Left renal pelvis (tissue), 4 donors: Measurements from ENCODE around the gene PRKCG. TPM values are rescaled to one million over a fixed set of nuclear protein-coding genes. Genes with fewer than 3 reads are reported as not detected.
A peak's percentile ranks its signal among the peaks of the same experiment; 100 is the strongest.

Experiments used
- DNase-seq, 4 donors: peaks; one replicate each; pipeline ENCODE4 v3.0.0-alpha.2; 2013; ENCODE audit warnings: low read depth in 4 of 4, low spot score in 3 of 4
- polyA plus RNA-seq, 4 donors: library from polyadenylated mRNA; unstranded; fragments of 120-200 nt; gene quantifications; one replicate each; pipeline ENCODE4 v1.2.1, GENCODE V29; 2013; ENCODE audit not compliant: insufficient read length in 4 of 4

PRKCG gene
- polyA plus RNA-seq, 4 donors: 0.34 to 0.99 (median 0.69) TPM

DNA sequence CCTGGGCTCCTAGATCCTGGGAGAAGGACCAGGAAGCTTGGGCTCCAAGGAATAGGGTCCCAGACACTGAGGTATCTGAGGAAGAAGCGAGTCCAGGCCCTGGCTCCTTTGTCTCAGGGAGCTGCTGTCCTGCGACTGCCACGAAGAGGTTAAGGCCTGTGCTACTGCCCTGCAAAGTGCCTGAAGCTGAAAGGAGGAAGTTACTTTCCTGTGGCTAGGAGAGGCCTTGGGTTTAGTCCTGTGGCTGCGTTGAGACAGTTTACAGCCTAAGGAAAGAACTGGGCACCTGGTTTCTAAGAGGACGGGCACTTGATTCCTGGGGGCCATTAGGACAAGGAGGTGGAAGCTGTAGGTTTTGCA lies 11.5 kb upstream of the PRKCG start:
- no peak for DNase-seq

DNA sequence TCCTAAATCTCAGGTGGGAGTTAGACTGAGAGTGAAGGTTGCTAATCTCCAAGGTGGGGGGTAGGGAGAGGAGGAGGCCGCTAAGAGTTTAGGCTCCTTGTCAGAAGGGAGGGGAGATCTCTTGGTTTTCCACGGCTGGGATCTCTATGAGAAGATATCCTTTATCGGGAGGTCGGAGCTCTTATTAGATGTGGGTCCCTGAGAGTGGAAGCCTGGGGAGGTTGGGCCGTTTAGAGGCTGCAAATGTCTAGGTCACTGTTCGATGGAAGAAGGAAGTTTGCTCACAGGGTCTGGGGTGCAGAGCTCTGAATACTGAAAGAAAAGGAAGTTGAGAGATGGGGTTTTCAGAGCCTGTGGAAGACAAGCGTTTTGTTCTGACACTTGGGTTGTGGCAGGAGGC lies 10.5 kb upstream of the PRKCG start:
- DNase-seq: no peak

GRCh38 chr19:53872762-53873161 lies 9.2 kb upstream of the PRKCG start:
- DNase-seq: no peak

DNA sequence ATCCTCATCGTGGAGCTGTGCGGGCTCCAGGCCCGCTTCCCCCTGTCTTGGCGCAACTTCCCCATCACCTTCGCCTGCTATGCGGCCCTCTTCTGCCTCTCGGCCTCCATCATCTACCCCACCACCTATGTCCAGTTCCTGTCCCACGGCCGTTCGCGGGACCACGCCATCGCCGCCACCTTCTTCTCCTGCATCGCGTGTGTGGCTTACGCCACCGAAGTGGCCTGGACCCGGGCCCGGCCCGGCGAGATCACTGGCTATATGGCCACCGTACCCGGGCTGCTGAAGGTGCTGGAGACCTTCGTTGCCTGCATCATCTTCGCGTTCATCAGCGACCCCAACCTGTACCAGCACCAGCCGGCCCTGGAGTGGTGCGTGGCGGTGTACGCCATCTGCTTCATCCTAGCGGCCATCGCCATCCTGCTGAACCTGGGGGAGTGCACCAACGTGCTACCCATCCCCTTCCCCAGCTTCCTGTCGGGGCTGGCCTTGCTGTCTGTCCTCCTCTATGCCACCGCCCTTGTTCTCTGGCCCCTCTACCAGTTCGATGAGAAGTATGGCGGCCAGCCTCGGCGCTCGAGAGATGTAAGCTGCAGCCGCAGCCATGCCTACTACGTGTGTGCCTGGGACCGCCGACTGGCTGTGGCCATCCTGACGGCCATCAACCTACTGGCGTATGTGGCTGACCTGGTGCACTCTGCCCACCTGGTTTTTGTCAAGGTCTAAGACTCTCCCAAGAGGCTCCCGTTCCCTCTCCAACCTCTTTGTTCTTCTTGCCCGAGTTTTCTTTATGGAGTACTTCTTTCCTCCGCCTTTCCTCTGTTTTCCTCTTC lies 8.0 kb upstream of the PRKCG start:
- DNase-seq: no peak

DNA sequence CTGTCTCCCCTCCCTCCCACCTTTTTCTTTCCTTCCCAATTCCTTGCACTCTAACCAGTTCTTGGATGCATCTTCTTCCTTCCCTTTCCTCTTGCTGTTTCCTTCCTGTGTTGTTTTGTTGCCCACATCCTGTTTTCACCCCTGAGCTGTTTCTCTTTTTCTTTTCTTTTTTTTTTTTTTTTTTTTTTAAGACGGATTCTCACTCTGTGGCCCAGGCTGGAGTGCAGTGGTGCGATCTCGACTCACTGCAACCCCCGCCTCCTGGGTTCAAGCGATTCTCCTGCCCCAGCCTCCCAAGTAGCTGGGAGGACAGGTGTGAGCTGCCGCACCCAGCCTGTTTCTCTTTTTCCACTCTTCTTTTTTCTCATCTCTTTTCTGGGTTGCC lies 7.4 kb upstream of the PRKCG start:
- DNase-seq: no peak

DNA sequence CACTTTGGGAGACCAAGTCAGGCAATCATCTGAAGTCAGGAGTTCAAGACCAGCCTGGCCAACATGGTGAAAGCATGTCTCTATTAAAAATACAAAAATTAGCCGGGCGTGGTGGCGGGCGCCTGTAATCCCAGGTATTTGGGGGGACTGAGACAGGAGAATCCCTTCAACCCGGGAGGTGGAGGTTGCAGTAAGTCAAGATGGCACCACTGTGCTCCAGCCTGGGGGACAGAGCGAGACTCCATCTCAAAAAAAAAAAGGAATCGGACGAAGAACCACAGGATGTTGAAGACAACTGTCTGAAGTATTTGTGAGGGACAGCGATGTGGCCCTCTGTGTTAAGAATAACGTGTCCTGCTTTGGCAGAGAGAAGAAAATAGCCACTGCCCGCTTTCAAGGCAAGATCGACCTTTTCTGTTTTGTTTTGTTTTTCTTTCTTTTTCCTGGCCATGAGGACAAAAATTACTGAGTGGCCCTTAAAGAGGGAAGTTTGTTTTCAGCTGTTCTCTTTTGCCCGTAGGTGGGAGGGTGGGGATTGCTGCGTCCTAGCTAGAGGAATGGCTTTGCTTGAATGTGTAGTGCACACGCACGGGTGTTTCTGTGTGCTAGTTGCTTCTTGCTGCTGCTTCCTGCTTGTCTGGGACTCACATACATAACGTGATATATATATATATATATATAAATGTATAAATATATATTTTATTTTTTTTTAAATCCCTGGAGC lies 6.2 kb upstream of the PRKCG start:
- no peak for DNase-seq

GRCh38 chr19:53876651-53877224 lies 5.3 kb upstream of the PRKCG start:
- DNase-seq: no peak

DNA sequence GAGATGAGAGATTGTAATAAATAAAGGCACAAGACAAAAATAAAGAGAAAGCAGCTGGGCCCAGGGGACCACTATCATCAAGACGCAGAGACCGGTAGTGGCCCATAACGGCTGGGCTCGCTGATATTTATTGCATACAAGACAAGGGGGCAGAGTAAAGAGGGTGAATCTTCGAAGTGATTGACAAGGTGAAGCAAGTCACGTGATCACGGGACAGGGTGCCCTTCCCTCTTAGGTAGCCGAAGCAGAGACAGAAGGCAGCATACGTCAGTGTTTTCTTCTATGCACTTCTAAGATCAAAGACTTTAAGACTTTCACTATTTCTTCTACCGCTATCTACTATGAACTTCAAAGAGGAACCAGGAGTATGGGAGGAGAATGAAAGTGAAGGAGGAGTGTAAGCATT lies 4.6 kb upstream of the PRKCG start:
- DNase-seq: no peak

- DNase-seq: no peak
Measured at GRCh38 chr19:53878776-53879139, 3.2 kb upstream of the PRKCG start.

GRCh38 chr19:53879140-53880081 lies 2.6 kb upstream of the PRKCG start:
- DNase-seq: peak; percentile 89 to 95 (median 90)

DNA sequence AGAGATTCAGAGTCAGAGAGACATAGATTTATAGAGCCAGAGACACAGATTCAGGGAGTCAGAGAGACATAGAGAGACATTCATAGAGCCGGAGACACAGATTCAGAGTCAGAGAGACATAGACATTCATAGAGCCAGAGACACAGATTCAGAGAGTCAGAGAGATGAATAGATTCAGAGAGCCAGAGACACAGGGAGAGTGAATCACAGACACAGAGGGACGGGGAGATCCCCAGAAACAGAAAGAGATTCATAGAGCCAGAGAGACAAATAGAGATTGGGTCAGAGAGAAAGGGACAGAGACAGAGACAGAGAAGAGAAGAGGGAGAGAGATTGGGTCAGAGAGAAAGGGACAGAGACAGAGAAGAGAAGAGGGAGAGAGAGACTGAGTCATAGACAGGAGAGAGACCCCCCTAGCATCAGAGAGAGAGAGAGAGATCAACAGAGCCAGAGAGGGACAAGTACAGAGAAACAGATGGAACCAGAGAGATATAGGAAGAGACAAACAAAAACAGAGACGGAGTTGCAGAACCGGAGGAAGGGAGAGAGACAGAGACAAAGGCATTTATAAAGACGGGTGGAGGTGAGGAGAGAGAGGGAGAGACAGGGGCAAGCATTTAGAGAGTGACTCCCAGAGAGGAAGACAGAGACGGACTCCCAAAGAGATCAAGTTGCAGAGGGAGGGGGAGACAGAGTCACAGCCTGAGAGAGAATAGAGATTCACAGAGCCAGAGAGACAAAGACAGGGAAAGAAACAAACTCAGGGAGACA lies 1.1 kb upstream of the PRKCG start:
- DNase-seq: no peak

DNA sequence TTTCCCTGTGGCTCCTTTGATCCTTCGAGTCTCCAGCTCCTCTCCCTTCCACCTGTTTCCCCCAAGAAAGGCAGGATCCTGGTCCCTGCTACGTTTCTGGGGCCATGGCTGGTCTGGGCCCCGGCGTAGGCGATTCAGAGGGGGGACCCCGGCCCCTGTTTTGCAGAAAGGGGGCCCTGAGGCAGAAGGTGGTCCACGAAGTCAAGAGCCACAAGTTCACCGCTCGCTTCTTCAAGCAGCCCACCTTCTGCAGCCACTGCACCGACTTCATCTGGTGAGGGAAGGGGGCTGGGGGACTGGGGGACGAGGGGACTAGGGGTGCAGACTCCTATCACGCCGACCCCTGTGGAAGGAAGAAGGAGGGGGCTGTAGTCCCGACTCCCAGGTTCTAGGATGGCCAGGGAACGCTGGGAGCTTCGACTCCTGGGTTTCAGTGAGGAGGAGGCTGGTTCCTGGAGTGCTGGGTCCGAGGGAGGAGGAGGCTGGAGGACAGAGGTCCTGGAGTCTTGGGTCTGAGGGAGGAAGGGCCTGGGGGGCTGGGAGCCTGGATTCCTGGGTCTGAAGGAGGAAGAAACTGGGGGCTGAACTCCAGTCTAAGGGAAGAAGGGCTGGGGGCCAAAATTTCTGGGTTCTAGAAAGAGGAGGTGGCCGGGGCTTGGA lies 524 bp downstream of the PRKCG start:
- DNase-seq: no peak

GRCh38 chr19:53883231-53883661 lies 1.2 kb downstream of the PRKCG start:
- no peak for DNase-seq

DNA sequence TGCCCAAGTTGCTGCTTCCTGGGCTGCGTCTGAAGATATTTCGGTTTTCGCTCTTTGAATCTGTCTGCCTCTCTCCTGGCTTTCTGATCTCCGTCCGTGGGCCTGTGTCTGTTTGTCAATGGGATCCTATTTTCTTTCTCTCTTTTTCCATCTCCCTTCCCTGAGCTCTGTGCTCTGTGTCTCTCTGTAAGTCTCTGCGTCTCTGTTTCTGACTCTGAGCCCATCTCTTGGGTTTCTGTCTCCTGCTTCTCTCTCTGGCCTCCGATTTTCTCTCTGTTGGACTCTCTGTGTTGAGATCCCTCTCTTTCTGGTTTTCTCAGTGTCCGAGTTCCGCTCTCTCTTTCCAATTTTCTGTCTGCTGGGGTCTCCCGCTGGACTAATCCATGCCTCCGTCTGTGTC lies 1.7 kb downstream of the PRKCG start:
- no peak for DNase-seq

DNA sequence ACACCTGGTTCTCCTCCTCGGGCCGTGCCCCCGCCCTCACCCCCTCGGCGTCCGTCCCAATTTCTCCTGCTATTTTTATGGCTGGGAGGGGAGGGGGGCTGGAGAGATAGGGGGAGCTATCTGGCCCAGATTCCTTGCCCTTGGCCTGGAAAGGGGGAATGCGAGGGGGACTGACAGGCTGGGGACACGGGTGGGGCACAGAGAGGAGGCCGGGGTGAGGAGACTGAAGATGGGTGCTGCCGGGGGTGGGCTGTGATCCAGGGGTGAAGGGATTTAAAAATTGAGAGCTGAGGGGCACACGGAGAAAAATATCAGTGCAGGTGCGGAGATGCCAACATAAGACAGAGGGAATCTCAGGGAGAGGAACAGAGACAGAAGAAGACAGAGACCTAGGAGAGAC lies 2.3 kb downstream of the PRKCG start:
- no peak for DNase-seq

DNA sequence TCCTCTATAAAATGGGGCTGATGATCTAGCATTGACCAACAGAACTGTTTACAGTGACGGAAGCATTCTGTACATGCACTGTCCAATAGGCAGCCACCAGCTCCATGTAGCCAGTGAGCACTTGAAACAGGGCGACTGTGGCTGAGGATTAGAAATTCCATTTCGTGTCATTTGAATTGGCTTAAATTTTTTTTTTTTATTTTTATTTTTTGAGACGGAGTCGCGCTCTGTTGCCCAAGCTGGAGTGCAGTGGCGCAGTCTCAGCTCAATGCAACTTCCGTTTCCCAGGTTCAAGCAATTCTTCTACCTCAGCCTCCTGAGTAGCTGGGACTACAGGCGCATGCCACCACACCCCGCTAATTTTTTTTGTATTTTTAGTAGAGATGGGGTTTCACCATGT lies 3.0 kb downstream of the PRKCG start:
- DNase-seq: no peak

GRCh38 chr19:53892301-53892980 lies 10.4 kb downstream of the PRKCG start:
- no peak for DNase-seq

- no peak for DNase-seq
Measured at GRCh38 chr19:53892981-53893325, 11.0 kb downstream of the PRKCG start.

GRCh38 chr19:53894707-53895106 lies 12.7 kb downstream of the PRKCG start:
- no peak for DNase-seq
